Chondrocyte (in vitro differentiated cells): ENCODE measurements around the gene SUMF1. TPM values are rescaled to one million over a fixed set of nuclear protein-coding genes. Genes with fewer than 3 reads are reported as not detected.

Experiments used
- DNase-seq: peaks from one replicate; pipeline ENCODE4 v3.0.0; 2021; ENCODE audit warnings: mixed read lengths, low spot score
- H3K27ac Mint-ChIP-seq: one replicate; pipeline ENCODE4 v1.8.0; 2021; ENCODE audit warnings: mild to moderate bottlenecking, moderate library complexity, mixed read lengths; ENCODE audit not compliant: unreplicated experiment
- H3K27me3 Mint-ChIP-seq: 2 replicates; pipeline ENCODE4 v1.8.0; 2021; ENCODE audit warnings: low read depth, mixed read lengths
- H3K36me3 Mint-ChIP-seq: 2 replicates; pipeline ENCODE4 v1.8.0; 2021; ENCODE audit warnings: low read depth, mixed read lengths
- H3K4me1 Mint-ChIP-seq: 2 replicates; pipeline ENCODE4 v1.8.0; 2021; ENCODE audit warnings: low read depth, mild to moderate bottlenecking, mixed read lengths
- H3K4me3 Mint-ChIP-seq: one replicate; pipeline ENCODE4 v1.8.0; 2021; ENCODE audit warnings: mild to moderate bottlenecking, moderate library complexity, mixed read lengths; ENCODE audit not compliant: unreplicated experiment
- H3K9me3 Mint-ChIP-seq: 2 replicates; pipeline ENCODE4 v1.8.0; 2021; ENCODE audit warnings: low read depth, mixed read lengths
- total RNA-seq: library from RNA; stranded (reverse); gene quantifications from 3 replicates; pipeline ENCODE4 v1.2.1, GENCODE V29; 2021
- TF ChIP-seq, protein P1 (sequence below): fragments of 200-600 bp; sonication (generic); IDR thresholded peaks from 2 replicates; pipeline ENCODE4 v1.5.0; 2021; ENCODE audit warnings: antibody characterized with exemption, mild to moderate bottlenecking, moderate library complexity

SUMF1 gene
- total RNA-seq, 1 donor from 2014 or later: 33.0 TPM

DNA sequence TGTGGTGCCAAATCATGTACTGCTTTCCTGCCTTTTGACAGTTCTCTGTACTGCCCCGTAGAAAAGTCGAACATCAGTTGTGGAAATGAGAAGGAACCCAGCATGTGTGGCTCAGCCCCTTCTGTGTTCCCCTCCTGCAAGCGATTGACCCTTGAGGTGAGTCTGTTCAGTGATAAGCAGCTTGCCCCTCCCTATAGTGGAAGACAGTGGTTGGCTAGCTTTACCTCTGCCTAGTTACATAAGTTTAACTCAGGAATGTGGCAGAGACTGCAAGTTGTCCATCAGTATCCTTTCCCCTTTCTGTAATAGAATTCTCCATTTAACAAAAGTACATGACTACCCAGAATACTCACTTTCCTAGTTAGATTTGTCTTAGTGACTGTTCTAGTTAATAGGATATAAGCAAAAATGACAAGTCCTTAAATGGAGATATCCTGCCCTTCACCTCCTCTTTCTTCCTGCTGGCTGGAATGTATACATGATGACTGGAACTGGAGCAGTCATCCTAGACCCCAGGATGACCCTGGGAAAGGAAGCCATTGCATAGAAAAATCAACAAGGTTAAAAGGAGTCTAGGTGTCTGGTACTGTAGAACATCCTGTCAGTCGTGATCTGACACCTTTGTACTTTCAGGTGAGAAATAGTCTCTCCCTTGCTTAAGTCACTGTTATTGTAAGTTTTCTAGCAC is 153.3 kb downstream of the SUMF1 start:
- Mint-ChIP-seq H3K4me1 (peaks cover 21% of the 10 kb centered on the region), H3K4me3 (no peak overlapping the region), H3K36me3 (peaks cover 20% of the 10 kb centered on the region), H3K27ac (no peak overlapping the region), H3K9me3 (no peaks in the 10 kb centered on the region), H3K27me3 (no peaks in the 10 kb centered on the region)
- no peak for DNase-seq
- TF ChIP-seq, protein P1, sequence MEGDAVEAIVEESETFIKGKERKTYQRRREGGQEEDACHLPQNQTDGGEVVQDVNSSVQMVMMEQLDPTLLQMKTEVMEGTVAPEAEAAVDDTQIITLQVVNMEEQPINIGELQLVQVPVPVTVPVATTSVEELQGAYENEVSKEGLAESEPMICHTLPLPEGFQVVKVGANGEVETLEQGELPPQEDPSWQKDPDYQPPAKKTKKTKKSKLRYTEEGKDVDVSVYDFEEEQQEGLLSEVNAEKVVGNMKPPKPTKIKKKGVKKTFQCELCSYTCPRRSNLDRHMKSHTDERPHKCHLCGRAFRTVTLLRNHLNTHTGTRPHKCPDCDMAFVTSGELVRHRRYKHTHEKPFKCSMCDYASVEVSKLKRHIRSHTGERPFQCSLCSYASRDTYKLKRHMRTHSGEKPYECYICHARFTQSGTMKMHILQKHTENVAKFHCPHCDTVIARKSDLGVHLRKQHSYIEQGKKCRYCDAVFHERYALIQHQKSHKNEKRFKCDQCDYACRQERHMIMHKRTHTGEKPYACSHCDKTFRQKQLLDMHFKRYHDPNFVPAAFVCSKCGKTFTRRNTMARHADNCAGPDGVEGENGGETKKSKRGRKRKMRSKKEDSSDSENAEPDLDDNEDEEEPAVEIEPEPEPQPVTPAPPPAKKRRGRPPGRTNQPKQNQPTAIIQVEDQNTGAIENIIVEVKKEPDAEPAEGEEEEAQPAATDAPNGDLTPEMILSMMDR: no peak

DNA sequence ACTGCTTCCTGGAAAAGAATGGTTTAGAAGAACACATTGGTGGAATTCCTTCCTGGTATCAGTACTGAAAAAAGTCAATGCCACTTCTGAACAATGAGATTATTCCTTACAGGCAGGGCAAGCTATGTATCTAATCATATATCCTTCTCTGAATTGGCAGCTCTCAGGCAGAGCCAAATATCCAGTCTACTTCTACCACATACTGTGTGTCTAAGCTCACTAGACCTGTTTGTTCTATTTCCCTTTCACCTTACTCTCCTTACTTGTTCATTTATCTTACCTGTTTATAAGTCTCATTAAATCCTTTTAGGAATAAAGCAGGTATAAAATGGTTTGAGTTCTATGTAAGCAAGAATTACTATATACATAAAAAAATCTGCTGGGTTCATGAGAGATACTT is 155.6 kb downstream of the SUMF1 start:
- peaks cover 15% of the 10 kb centered on the region for H3K36me3 Mint-ChIP-seq
- no peak for DNase-seq
- H3K27me3 Mint-ChIP-seq: no peaks in the 10 kb centered on the region
- TF ChIP-seq, protein P1: no peak
- H3K9me3 Mint-ChIP-seq: no peaks in the 10 kb centered on the region
- peaks cover 32% of the 10 kb centered on the region for H3K4me1 Mint-ChIP-seq
- no peak overlapping the region for H3K4me3 Mint-ChIP-seq
- no peak overlapping the region for H3K27ac Mint-ChIP-seq

Other genes with a start within 250 kb of the SUMF1 start
- 11.0 to 16.6 TPM (median 13.1 TPM) in 3 replicates for gene SETMAR, start 163.9 kb downstream of the SUMF1 start, total RNA-seq
- gene ITPR1, start 26.1 kb upstream of the SUMF1 start, total RNA-seq: 44.7 to 77.9 TPM (median 45.0 TPM) in 3 replicates